ENCODE data around the gene SCUBE2.

- TF ChIP-seq POLR2A (IDR thresholded peaks at IDR 0.05): no peak
- TF ChIP-seq, protein P1, sequence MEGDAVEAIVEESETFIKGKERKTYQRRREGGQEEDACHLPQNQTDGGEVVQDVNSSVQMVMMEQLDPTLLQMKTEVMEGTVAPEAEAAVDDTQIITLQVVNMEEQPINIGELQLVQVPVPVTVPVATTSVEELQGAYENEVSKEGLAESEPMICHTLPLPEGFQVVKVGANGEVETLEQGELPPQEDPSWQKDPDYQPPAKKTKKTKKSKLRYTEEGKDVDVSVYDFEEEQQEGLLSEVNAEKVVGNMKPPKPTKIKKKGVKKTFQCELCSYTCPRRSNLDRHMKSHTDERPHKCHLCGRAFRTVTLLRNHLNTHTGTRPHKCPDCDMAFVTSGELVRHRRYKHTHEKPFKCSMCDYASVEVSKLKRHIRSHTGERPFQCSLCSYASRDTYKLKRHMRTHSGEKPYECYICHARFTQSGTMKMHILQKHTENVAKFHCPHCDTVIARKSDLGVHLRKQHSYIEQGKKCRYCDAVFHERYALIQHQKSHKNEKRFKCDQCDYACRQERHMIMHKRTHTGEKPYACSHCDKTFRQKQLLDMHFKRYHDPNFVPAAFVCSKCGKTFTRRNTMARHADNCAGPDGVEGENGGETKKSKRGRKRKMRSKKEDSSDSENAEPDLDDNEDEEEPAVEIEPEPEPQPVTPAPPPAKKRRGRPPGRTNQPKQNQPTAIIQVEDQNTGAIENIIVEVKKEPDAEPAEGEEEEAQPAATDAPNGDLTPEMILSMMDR (IDR thresholded peaks at IDR 0.05): no peak
Observed at GRCh38 chr11:9001736-9002135, 89.7 kb downstream of the SCUBE2 start.
